ENCODE measurements around the gene ABHD14A. TPM values are rescaled to one million over a fixed set of nuclear protein-coding genes. Genes with fewer than 3 reads are reported as not detected.
"Not testable (repeated sequence)": the region's sequence is repeated elsewhere in the genome, so short reads cannot be mapped to it uniquely, and the experiment has no call there.

Gene ABHD14A
- 12.7 TPM for total RNA-seq
- 17.6 TPM for polyA plus RNA-seq
- long read RNA-seq, donor 1, partial matches to known transcripts: 0 of 1 reads
- long read RNA-seq, donor 1, other reads (novel, unspliced or antisense): 0 of 1 reads
- long read RNA-seq, donor 2, transcript ABHD14A-201 (5 exons, 1,062 nt): major isoform, 17 of 17 reads
- long read RNA-seq, donor 2, partial matches to known transcripts: 0 of 17 reads
- long read RNA-seq, donor 2, other reads (novel, unspliced or antisense): 0 of 17 reads
- long read RNA-seq, donor 3, transcript ABHD14A-201 (5 exons, 1,062 nt): major isoform, 5 of 5 reads
- long read RNA-seq, donor 3, partial matches to known transcripts: 0 of 5 reads
- long read RNA-seq, donor 3, other reads (novel, unspliced or antisense): 0 of 5 reads
- long read RNA-seq, donor 4, partial matches to known transcripts: 0 of 3 reads
- long read RNA-seq, donor 4, other reads (novel, unspliced or antisense): 0 of 3 reads
- long read RNA-seq, donor 5, transcript ABHD14A-201 (5 exons, 1,062 nt): major isoform, 8 of 9 reads
- long read RNA-seq, donor 5, partial matches to known transcripts: 0 of 9 reads
- long read RNA-seq, donor 5, other reads (novel, unspliced or antisense): 0 of 9 reads
- long read RNA-seq, donor 6, partial matches to known transcripts: 0 of 2 reads
- long read RNA-seq, donor 6, other reads (novel, unspliced or antisense): 0 of 2 reads
- long read RNA-seq, donor 7, transcript ABHD14A-201 (5 exons, 1,062 nt): major isoform, 9 of 9 reads
- long read RNA-seq, donor 7, partial matches to known transcripts: 0 of 9 reads
- long read RNA-seq, donor 7, other reads (novel, unspliced or antisense): 0 of 9 reads
- long read RNA-seq, donor 8, partial matches to known transcripts: 0 of 3 reads
- long read RNA-seq, donor 8, other reads (novel, unspliced or antisense): 0 of 3 reads
- long read RNA-seq, donor 9, transcript ABHD14A-201 (5 exons, 1,062 nt): major isoform, 5 of 5 reads
- long read RNA-seq, donor 9, partial matches to known transcripts: 0 of 5 reads
- long read RNA-seq, donor 9, other reads (novel, unspliced or antisense): 0 of 5 reads
- long read RNA-seq, donor 10, partial matches to known transcripts: 0 of 4 reads
- long read RNA-seq, donor 10, other reads (novel, unspliced or antisense): 0 of 4 reads

DNA sequence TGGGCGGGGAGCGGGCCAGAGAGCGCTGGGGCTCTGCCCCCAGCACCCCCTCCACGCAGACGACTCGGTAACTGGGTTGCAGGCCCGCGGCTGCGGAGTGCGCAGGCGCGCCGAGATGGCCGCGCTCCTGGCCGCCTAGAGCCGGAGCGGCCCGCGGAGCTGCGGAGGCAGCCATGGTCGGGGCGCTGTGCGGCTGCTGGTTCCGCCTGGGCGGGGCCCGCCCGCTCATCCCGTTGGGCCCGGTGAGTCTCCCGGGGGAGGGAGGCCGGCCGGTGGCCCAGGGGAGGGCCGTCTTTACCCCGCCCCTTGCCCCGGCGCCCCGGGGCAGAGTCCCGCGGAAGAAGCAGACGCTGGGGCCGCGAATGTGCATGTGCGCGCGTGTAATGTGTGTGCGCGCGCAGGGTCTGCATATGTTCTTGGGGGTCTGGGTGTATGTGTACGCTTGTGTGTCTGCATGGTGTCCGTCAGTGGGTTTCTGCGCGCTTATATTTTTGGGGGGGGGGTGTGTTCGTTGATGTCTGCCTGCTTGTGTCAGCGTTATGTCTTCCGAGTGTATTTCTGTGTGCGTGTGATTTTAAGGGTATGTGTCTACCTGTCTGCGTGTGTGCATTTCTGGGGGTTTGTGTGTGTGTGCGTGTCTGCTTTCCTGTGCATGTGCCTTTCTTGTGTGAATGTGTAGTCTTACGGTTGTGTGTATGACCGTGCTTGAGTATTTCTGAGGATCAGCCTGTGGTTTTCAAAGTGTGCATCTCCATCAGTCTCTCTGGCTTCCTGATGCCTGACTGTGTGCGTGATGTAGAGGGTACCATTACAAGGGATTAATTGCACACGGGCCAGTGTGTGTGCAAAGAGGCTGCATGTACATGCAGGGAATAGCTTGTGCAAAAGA lies at the start of gene ABHD14A:
Gene ABHD14A (plus strand): TSS at position 102 of the 889 bp plus-strand sequence. CDS start 72 bp downstream, at position 174.
- Histone ChIP-seq H3K27ac (ENCODE audit: low read depth in 1 of 2, low read length in 1 of 2) (peak within 1 kb of the TSS; percentile 70 to 85), H3K4me1 (ENCODE audit: control insufficient read depth in 2 of 2, insufficient read depth in 2 of 2, low read length in 2 of 2) (peaks cover 12 to 35% of the 10 kb centered on the region in 2 donors), H3K27me3 (ENCODE audit: control insufficient read depth in 2 of 2, insufficient read depth in 1 of 2, low read length in 1 of 2) (no peaks in the 10 kb centered on the region), H3K4me3 (ENCODE audit: low read length in 2 of 2) (peak within 1 kb of the TSS; percentile 80 to 85), H3K36me3 (ENCODE audit: control insufficient read depth in 2 of 2, insufficient read depth in 2 of 2, low read length in 1 of 2) (peaks cover 0 to 2% of the 10 kb centered on the region in 2 donors), H3K9me3 (ENCODE audit: control insufficient read depth in 2 of 2, insufficient read depth in 1 of 2, low read length in 1 of 2) (no peaks in the 10 kb centered on the region)
- DNase-seq (ENCODE audit: low read depth in 6 of 9, low spot score in 9 of 9): peak in 6 of 9 donors; percentile 49 to 82 (median 63)
- under 1% methylated on average over 63 of the region's 63 CpGs for WGBS

DNA sequence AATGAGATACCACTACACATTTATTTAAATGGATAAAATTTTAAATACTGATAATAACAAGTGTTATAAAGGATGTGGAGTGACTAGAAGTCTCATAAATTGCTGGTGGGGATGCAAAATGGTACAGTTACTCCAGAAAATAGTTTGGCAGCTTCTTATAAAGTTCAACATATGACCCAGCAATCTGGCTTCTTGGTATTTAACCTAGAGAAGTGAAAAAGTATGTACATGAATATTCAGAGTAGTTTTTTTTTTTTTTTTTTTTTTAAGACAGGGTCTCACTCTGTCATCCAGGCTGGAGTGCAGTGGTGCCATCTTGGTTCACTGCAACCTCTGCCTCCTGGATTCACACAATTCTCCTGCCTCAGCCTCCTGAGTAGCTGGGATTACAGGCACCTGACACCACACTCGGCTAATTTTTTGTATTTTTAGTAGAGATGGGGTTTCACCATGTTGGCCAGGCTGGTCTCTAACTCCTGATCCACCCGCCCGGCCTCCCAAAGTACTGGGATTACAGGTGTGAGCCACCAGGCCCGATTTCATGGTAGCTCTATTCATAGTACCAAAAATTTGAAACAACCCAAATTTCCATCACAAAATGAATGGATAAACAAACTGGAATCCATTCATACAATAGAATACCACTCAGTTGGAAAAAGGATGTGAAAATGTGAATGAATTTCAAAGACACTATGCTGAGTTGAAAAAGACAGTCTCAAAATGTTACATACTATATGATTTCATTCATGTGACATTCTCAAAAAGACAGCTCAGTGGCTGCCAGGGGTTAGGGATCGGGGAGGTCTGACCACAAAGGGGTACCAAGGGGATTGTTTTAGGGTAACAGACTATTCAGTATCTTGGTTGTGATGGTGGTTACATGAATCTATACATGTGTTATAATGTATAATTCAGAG lies 47.5 kb upstream of the ABHD14A start:
- no peak for DNase-seq (ENCODE audit: low read depth in 6 of 9, low spot score in 9 of 9)
- WGBS: 93% methylated on average over 5 of the region's 5 CpGs
- no peaks in the 10 kb centered on the region for H3K4me1 ChIP-seq (ENCODE audit: control insufficient read depth in 2 of 2, insufficient read depth in 2 of 2, low read length in 2 of 2)
- H3K4me3 ChIP-seq (ENCODE audit: low read length in 2 of 2): no peak overlapping the region
- H3K36me3 ChIP-seq (ENCODE audit: control insufficient read depth in 2 of 2, insufficient read depth in 2 of 2, low read length in 1 of 2): no peaks in the 10 kb centered on the region
- H3K27ac ChIP-seq (ENCODE audit: low read depth in 1 of 2, low read length in 1 of 2): no peak overlapping the region
- no peaks in the 10 kb centered on the region for H3K9me3 ChIP-seq (ENCODE audit: control insufficient read depth in 2 of 2, insufficient read depth in 1 of 2, low read length in 1 of 2)
- H3K27me3 ChIP-seq (ENCODE audit: control insufficient read depth in 2 of 2, insufficient read depth in 1 of 2, low read length in 1 of 2): no peaks in the 10 kb centered on the region

DNA sequence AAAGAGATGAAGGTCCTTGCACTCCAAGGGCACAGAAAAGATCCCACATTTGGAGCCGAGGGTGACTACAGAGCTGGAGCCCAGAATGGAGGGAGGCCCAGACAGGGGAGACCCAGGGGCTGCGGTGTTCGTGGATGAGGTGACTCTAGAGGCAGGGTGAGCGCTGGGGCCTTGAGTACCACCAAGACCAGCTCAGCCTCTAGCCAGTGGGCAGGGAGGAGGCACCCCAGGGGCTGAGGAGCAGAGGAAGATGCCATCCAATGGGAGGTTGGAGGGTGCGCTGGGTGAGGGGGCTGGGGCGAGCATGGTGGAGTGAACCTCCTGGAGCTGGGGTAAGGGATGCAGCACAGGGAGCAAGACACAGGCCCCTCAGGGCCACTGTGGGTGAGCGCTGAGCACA lies 46.4 kb upstream of the ABHD14A start:
- whole genome bisulfite sequencing: 100% methylated on average over 7 of the region's 7 CpGs
- Histone ChIP-seq H3K36me3 (ENCODE audit: control insufficient read depth in 2 of 2, insufficient read depth in 2 of 2, low read length in 1 of 2) (peaks cover 4 to 9% of the 10 kb centered on the region in 2 donors), H3K4me1 (ENCODE audit: control insufficient read depth in 2 of 2, insufficient read depth in 2 of 2, low read length in 2 of 2) (no peaks in the 10 kb centered on the region), H3K27me3 (ENCODE audit: control insufficient read depth in 2 of 2, insufficient read depth in 1 of 2, low read length in 1 of 2) (no peaks in the 10 kb centered on the region), H3K9me3 (ENCODE audit: control insufficient read depth in 2 of 2, insufficient read depth in 1 of 2, low read length in 1 of 2) (no peaks in the 10 kb centered on the region), H3K27ac (ENCODE audit: low read depth in 1 of 2, low read length in 1 of 2) (no peak overlapping the region), H3K4me3 (ENCODE audit: low read length in 2 of 2) (no peak overlapping the region)
- DNase-seq (ENCODE audit: low read depth in 6 of 9, low spot score in 9 of 9): no peak

DNA sequence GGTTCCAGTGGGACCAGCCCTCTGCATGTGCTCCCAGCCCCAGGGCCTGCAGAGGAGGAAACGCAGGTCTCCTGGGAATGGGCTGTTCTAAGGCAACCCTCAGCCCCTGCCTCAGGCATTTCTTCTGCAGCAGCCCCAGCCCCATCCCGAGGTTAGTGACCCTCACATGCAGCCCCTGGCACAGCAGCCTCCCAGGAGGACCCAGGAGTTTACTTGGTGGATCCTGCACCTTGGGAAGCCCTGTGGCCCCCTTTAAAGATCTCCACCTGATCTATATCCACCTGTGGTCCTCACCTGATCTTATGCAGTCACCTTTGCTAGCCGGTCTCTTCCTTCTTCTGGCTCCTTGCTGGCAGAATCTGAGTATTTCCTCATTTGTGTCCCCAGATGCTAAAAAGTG lies 45.9 kb upstream of the ABHD14A start:
- not testable (repeated sequence) for DNase-seq (ENCODE audit: low read depth in 6 of 9, low spot score in 9 of 9); H3K27ac ChIP-seq (ENCODE audit: low read depth in 1 of 2, low read length in 1 of 2); H3K27me3 ChIP-seq (ENCODE audit: control insufficient read depth in 2 of 2, insufficient read depth in 1 of 2, low read length in 1 of 2); H3K4me3 ChIP-seq (ENCODE audit: low read length in 2 of 2); H3K9me3 ChIP-seq (ENCODE audit: control insufficient read depth in 2 of 2, insufficient read depth in 1 of 2, low read length in 1 of 2); H3K4me1 ChIP-seq (ENCODE audit: control insufficient read depth in 2 of 2, insufficient read depth in 2 of 2, low read length in 2 of 2)
- H3K36me3 ChIP-seq (ENCODE audit: control insufficient read depth in 2 of 2, insufficient read depth in 2 of 2, low read length in 1 of 2): peaks cover 9 to 14% of the 10 kb centered on the region in 2 donors
- 96% methylated on average over 3 of the region's 3 CpGs for WGBS

DNA sequence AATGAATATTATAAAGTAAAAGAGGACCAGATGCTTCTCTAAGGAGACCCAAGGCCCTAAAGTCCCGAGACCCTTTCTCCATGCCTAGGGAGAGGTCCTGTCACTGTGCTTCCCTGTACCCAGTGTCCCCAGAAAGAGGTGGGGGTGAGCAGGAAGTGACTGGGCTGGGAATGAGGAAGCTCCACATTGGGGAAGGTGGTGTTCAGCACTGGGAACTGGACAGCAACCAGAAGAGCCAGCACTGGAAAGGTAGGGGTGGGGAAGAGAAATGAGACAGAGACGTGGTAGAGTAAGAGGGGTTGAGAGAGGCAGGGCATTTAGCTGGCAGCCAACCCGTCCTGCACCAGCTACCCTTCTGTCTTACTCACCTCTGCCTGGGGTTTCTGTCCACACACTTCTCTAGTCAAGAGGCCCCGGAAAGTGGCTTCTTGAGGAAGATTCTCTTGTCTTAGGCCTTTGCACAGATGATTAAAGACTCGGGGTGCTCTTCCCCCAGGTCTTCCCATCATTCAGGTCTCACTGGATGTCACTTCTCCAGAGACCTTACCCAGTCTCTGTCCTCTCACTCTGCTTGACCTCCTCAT lies 45.4 kb upstream of the ABHD14A start:
- H3K36me3 ChIP-seq (ENCODE audit: control insufficient read depth in 2 of 2, insufficient read depth in 2 of 2, low read length in 1 of 2): peaks cover 13 to 16% of the 10 kb centered on the region in 2 donors
- no peak overlapping the region for H3K27ac ChIP-seq (ENCODE audit: low read depth in 1 of 2, low read length in 1 of 2)
- H3K4me3 ChIP-seq (ENCODE audit: low read length in 2 of 2): no peak overlapping the region
- no peaks in the 10 kb centered on the region for H3K9me3 ChIP-seq (ENCODE audit: control insufficient read depth in 2 of 2, insufficient read depth in 1 of 2, low read length in 1 of 2)
- 85% methylated on average over 5 of the region's 5 CpGs for WGBS
- H3K4me1 ChIP-seq (ENCODE audit: control insufficient read depth in 2 of 2, insufficient read depth in 2 of 2, low read length in 2 of 2): no peaks in the 10 kb centered on the region
- H3K27me3 ChIP-seq (ENCODE audit: control insufficient read depth in 2 of 2, insufficient read depth in 1 of 2, low read length in 1 of 2): no peaks in the 10 kb centered on the region
- DNase-seq (ENCODE audit: low read depth in 6 of 9, low spot score in 9 of 9): no peak

DNA sequence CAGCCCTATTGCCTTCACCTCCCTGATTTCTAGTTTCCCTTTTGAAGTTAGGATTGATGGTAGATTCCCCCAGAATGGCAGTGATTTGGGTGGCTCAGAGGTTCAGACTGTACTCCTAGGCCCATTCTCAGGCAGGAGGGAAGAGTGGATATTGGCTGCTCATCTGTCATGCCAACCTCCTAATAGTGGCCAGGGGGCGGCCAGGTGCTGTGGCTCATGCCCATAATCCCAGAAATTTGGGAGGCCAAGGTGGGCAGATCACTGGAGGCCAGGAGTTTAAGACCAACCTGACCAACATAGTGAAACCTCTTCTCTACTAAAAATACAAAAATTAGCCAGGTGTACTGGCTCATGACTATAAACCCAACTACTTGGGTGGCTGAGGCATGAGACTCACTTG lies 44.4 kb upstream of the ABHD14A start:
- Histone ChIP-seq H3K9me3 (ENCODE audit: control insufficient read depth in 2 of 2, insufficient read depth in 1 of 2, low read length in 1 of 2) (no peaks in the 10 kb centered on the region), H3K27ac (ENCODE audit: low read depth in 1 of 2, low read length in 1 of 2) (no peak overlapping the region), H3K4me1 (ENCODE audit: control insufficient read depth in 2 of 2, insufficient read depth in 2 of 2, low read length in 2 of 2) (no peaks in the 10 kb centered on the region), H3K27me3 (ENCODE audit: control insufficient read depth in 2 of 2, insufficient read depth in 1 of 2, low read length in 1 of 2) (no peaks in the 10 kb centered on the region), H3K36me3 (ENCODE audit: control insufficient read depth in 2 of 2, insufficient read depth in 2 of 2, low read length in 1 of 2) (peaks cover 21 to 22% of the 10 kb centered on the region in 2 donors), H3K4me3 (ENCODE audit: low read length in 2 of 2) (no peak overlapping the region)
- 97% methylated on average over 1 of the region's 1 CpG for WGBS
- DNase-seq (ENCODE audit: low read depth in 6 of 9, low spot score in 9 of 9): no peak

DNA sequence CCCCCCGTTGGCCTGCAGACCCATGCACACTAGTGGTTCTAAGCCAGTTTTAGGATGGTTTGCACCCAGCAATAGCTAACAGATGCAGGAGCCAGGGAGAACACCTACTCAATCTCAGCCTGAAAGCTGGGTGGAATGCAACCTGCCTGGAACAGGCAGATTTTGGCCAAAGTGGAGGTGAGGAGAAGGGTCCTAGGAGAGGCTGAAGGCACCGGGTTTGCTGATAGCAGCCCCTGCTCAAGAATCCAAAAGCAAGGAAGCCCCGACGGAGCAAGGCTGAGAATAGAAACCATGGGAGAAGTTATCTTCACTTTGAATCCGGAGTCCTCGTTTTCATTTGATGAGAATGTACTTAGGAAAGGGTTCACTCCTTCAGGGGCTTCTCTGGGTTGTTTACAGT lies 43.1 kb upstream of the ABHD14A start:
- H3K9me3 ChIP-seq (ENCODE audit: control insufficient read depth in 2 of 2, insufficient read depth in 1 of 2, low read length in 1 of 2): no peaks in the 10 kb centered on the region
- H3K4me3 ChIP-seq (ENCODE audit: low read length in 2 of 2): no peak overlapping the region
- peaks cover 30 to 33% of the 10 kb centered on the region in 2 donors for H3K36me3 ChIP-seq (ENCODE audit: control insufficient read depth in 2 of 2, insufficient read depth in 2 of 2, low read length in 1 of 2)
- 97% methylated on average over 6 of the region's 6 CpGs for WGBS
- no peak for DNase-seq (ENCODE audit: low read depth in 6 of 9, low spot score in 9 of 9)
- H3K27ac ChIP-seq (ENCODE audit: low read depth in 1 of 2, low read length in 1 of 2): no peak overlapping the region
- H3K4me1 ChIP-seq (ENCODE audit: control insufficient read depth in 2 of 2, insufficient read depth in 2 of 2, low read length in 2 of 2): no peaks in the 10 kb centered on the region
- no peaks in the 10 kb centered on the region for H3K27me3 ChIP-seq (ENCODE audit: control insufficient read depth in 2 of 2, insufficient read depth in 1 of 2, low read length in 1 of 2)
